Heart left ventricle (tissue), 16 donors: ENCODE data around the gene C2orf68. TPM values are rescaled to one million over a fixed set of nuclear protein-coding genes. Genes with fewer than 3 reads are reported as not detected.
A peak's percentile ranks its signal among the peaks of the same experiment; 100 is the strongest.
"Not testable (repeated sequence)": the region's sequence is repeated elsewhere in the genome, so short reads cannot be mapped to it uniquely, and the experiment has no call there.

ENCODE experiments used
- ATAC-seq, 4 donors: fragments of 200-7000 bp; cut with Tn5 transposase; one replicate each; pipeline ENCODE4 v1.9.1; 2020 to 2022; ENCODE audit warnings: moderate library complexity in 4 of 4, mild to moderate bottlenecking in 3 of 4, moderate number of reproducible peaks in 1 of 4
- DNase-seq, 5 donors: peaks; one replicate each; pipeline ENCODE4 v3.0.0-alpha.2; 2020
- H3K27ac ChIP-seq, 12 donors: fragments of 200-600 bp; sonication (generic) in 4 of 12; one replicate each; pipeline versions ENCODE4 v1.5.0 to v1.8.0; 2016 to 2022; ENCODE audit warnings: mild to moderate bottlenecking in 2 of 12
- H3K27me3 ChIP-seq, 9 donors: fragments of 200-600 bp; sonication (generic) in 2 of 9; one replicate each; pipeline versions ENCODE4 v1.5.1 to v1.8.0; 2016 to 2022; ENCODE audit warnings: mild to moderate bottlenecking in 3 of 9
- H3K36me3 ChIP-seq, 9 donors: fragments of 200-600 bp; sonication (generic) in 2 of 9; one replicate each; pipeline versions ENCODE4 v1.5.0 to v1.8.0; 2018 to 2022; ENCODE audit warnings: mild to moderate bottlenecking in 2 of 9
- H3K4me1 ChIP-seq, 12 donors: fragments of 200-600 bp; sonication (generic) in 4 of 12; one replicate each; pipeline versions ENCODE4 v1.5.0 to v1.8.0; 2016 to 2022; ENCODE audit warnings: mild to moderate bottlenecking in 3 of 12
- H3K4me3 ChIP-seq, 12 donors: fragments of 200-600 bp; sonication (generic) in 4 of 12; one replicate each; pipeline versions ENCODE4 v1.5.0 to v1.8.0; 2017 to 2022; ENCODE audit warnings: mild to moderate bottlenecking in 9 of 12, moderate library complexity in 4 of 12
- H3K9me3 ChIP-seq, 12 donors: fragments of 200-600 bp; sonication (generic) in 4 of 12; one replicate each; pipeline versions ENCODE4 v1.5.0 to v1.8.0; 2016 to 2022; ENCODE audit warnings: mild to moderate bottlenecking in 1 of 12
- POLR2A ChIP-seq, 2 donors: fragments of 450-650 bp; IDR thresholded peaks; one replicate each; pipeline ENCODE4 v1.6.1; 2017; ENCODE audit warnings: antibody characterized with exemption in 2 of 2, mild to moderate bottlenecking in 2 of 2, moderate library complexity in 2 of 2
- WGBS, 4 donors: extraction: QIAGEN DNeasy Blood & Tissue Kit in 2 of 4; methylation state at CpG; one replicate each; pipeline versions ENCODE4 v1.1.5 to v1.1.7; 2013 to 2018; 5-methylcytosine and 5-hydroxymethylcytosine counted together
- intact Hi-C, 10 donors: fragments of 100-400 bp; cut with DNase I; formaldehyde crosslinking; loops; one replicate each; pipeline versions ENCODE4 v1.11.1 to v1.14.2; 2022
- polyA plus RNA-seq, 2 donors: library from polyadenylated mRNA; stranded (reverse); fragments of 200-250 nt; gene quantifications; one replicate each; pipeline ENCODE4 v1.2.3, GENCODE V29; 2013
- total RNA-seq, 9 donors: library from RNA; depleted of rRNA in 2 of 9; stranded (reverse); fragments of >200 nt in 2 of 9; fragmentation: NEBNext Ultra II Directional in 3 of 9; extraction: Animal tissue kit (Norgen Biotek cat#: 25700) in 3 of 9; gene quantifications; one replicate each; pipeline versions ENCODE4 v1.1.0 to v1.2.4, GENCODE V29; 2016 to 2023
- TF ChIP-seq, protein P1 (sequence below), 12 donors: fragments of 200-600 bp; sonication (generic) in 4 of 12; IDR thresholded peaks; one replicate each; pipeline versions ENCODE4 v1.5.0 to v1.8.0; 2018 to 2022; ENCODE audit warnings: antibody characterized with exemption in 12 of 12, mild to moderate bottlenecking in 5 of 12
- donor health status: ischemic (EF 13 %, LVEDD 7.1; RV severe dilation, severe dysfunction).
- donor health status: healthy with polysubstance abuse.
- donor health status: DM: no; HTN: yes; CAD: no.
- donor health status: DM: no; HTN: no; CAD: no.
- donor health status: ischemic (EF 25% LVEDD 6.9; RV normal size, moderate dysfunction).
- donor health status: ischemic (EF 25% LVEDD 5.7; RV mildly dilated, moderate dysfunction).
- donor health status: healthy.
- donor health status: DM: yes; HTN: yes; CAD: no.
- donor health status: ischemic (EF 35%, LVEDD 5.7; RV mildly dilated, moderate dysfunction).
- donor health status: nonischemic (EF 11% LVEDD 7.7; RV severe dilation, severe dysfunction).
- donor health status: DM: yes; HTN: yes; CAD: no.
- donor health status: PGD.
- donor health status: ischemic (EF 29% LVEDD 5.4; RV normal size, mild dysfunction).
- donor health status: nonischemic (EF 23%, LVEDD 6.1; RV moderate dilation, normal function).

The C2orf68 gene
- total and polyA plus RNA-seq, 11 donors, result 12.0 to 38.2 (median 29.1) TPM

DNA sequence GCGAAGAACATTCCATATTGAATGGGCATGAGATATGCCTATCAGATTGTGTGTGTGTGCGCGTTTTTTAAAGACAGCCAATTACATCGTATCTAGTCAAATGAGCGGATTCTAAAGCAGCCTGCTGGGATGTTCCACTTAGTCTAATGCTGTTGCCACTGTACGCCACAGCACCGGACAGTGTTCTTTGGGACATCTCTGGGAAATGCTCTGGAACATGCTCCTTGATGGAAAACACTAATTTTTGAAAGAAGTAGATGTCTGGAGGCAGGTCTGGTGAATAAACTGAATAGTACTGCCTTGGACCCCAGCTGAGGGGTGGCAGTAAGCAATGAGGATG is 5.8 kb downstream of the C2orf68 start:
- Histone ChIP-seq H3K27ac (peak overlapping the region in 10 of 12 donors; percentile 15 to 90 (median 80)), H3K9me3 (no peaks in the 10 kb centered on the region), H3K36me3 (peaks cover 0 to 35% (median 16%) of the 10 kb centered on the region in 9 donors), H3K4me3 (no peak overlapping the region), H3K27me3 (no peaks in the 10 kb centered on the region), H3K4me1 (peaks cover 2 to 86% (median 61%) of the 10 kb centered on the region in 12 donors)
- intact Hi-C loops, result loop anchor here in 1 of 10 donors (5.0 kb wide), 1 partner anchor 184 kb away; no protein-coding TSS in a partner anchor
- ATAC-seq (no peak), DNase-seq (peak in 1 of 5 donors; percentile 9)
- 76 to 85% (median 79%) methylated on average over 7 of the region's 7 CpGs for WGBS, 4 donors
- TF ChIP-seq POLR2A (IDR thresholded peaks at IDR 0.05), result no peak
- TF ChIP-seq, protein P1, sequence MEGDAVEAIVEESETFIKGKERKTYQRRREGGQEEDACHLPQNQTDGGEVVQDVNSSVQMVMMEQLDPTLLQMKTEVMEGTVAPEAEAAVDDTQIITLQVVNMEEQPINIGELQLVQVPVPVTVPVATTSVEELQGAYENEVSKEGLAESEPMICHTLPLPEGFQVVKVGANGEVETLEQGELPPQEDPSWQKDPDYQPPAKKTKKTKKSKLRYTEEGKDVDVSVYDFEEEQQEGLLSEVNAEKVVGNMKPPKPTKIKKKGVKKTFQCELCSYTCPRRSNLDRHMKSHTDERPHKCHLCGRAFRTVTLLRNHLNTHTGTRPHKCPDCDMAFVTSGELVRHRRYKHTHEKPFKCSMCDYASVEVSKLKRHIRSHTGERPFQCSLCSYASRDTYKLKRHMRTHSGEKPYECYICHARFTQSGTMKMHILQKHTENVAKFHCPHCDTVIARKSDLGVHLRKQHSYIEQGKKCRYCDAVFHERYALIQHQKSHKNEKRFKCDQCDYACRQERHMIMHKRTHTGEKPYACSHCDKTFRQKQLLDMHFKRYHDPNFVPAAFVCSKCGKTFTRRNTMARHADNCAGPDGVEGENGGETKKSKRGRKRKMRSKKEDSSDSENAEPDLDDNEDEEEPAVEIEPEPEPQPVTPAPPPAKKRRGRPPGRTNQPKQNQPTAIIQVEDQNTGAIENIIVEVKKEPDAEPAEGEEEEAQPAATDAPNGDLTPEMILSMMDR (IDR thresholded peaks at IDR 0.05), result no peak

GRCh38 chr2:85605406-85606115 is 6.3 kb downstream of the C2orf68 start:
- H3K27me3 ChIP-seq, result no peaks in the 10 kb centered on the region
- 59 to 71% (median 62%) methylated on average over 4 of the region's 4 CpGs for WGBS, 4 donors

GRCh38 chr2:85604568-85605339 is 7.1 kb downstream of the C2orf68 start:
- ATAC-seq (peak in 1 of 4 donors; percentile 3), DNase-seq (peak in 1 of 5 donors; percentile 11)
- WGBS, 4 donors, result 46 to 51% (median 48%) methylated on average over 6 of the region's 6 CpGs
- TF ChIP-seq, protein P1 (IDR thresholded peaks at IDR 0.05), result no peak
- no peak for TF ChIP-seq POLR2A (IDR thresholded peaks at IDR 0.05)
- Histone ChIP-seq H3K4me3 (peak overlapping the region in 3 of 12 donors; percentile 7 to 77 (median 77)), H3K9me3 (no peaks in the 10 kb centered on the region), H3K27me3 (no peaks in the 10 kb centered on the region), H3K27ac (peak overlapping the region; percentile 10 to 90 (median 78)), H3K4me1 (peaks cover 0 to 78% (median 55%) of the 10 kb centered on the region in 12 donors), H3K36me3 (peaks cover 0 to 38% (median 21%) of the 10 kb centered on the region in 9 donors)
- intact Hi-C loops, result loop anchor here in 3 of 10 donors (5.0 kb wide), 3 partner anchors 37 to 182 kb away; partner anchors contain the start of gene GGCX (in 2 of the 3)

More at GRCh38 chr2:85605406-85606115, 6.3 kb downstream of the C2orf68 start:
- TF ChIP-seq POLR2A (IDR thresholded peaks at IDR 0.05), result no peak
- TF ChIP-seq, protein P1 (IDR thresholded peaks at IDR 0.05), result no peak
- Histone ChIP-seq H3K27ac (peak overlapping the region in 11 of 12 donors; percentile 10 to 90 (median 79)), H3K9me3 (no peaks in the 10 kb centered on the region), H3K4me3 (no peak overlapping the region), H3K36me3 (peaks cover 0 to 37% (median 21%) of the 10 kb centered on the region in 9 donors), H3K4me1 (peaks cover 0 to 85% (median 60%) of the 10 kb centered on the region in 12 donors)
- intact Hi-C loops, result loop anchor here in 1 of 10 donors (5.0 kb wide), 1 partner anchor 183 kb away; no protein-coding TSS in a partner anchor
- no peak for ATAC-seq
- peak in 1 of 5 donors; percentile 12 for DNase-seq

DNA sequence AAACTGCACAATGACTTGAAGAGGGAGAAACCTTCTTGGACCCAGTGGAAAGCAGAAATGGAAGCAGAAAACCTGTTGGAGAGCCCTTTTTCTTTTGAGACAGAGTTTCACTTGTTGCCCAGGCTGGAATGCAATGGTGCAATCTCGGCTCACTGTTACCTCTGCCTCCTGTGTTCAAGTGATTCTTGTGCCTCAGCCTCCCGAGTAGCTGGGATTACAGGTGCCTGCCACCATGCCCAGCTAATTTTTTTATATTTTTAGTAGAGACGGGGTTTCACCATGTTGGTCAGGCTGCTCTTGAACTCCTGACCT is 7.8 kb downstream of the C2orf68 start:
- H3K4me1 ChIP-seq, result peaks cover 0 to 74% (median 54%) of the 10 kb centered on the region in 12 donors
- H3K36me3 ChIP-seq, result peaks cover 0 to 40% (median 19%) of the 10 kb centered on the region in 9 donors
- H3K9me3 ChIP-seq, ATAC-seq, H3K27me3 ChIP-seq, DNase-seq: not testable (repeated sequence)
- H3K27ac ChIP-seq, result peak overlapping the region in 11 of 12 donors; percentile 15 to 90 (median 79)
- intact Hi-C loops, result loop anchor here in 3 of 10 donors (5.0 kb wide), 2 partner anchors 37 to 42 kb away; partner anchors contain the start of gene GGCX (in 2 of the 3)
- H3K4me3 ChIP-seq, result peak overlapping the region in 7 of 12 donors; percentile 66 to 84 (median 77)
- 78 to 90% (median 87%) methylated on average over 3 of the region's 3 CpGs for WGBS, 4 donors
